ENCODE data around the gene TGFB1. TPM values are rescaled to one million over a fixed set of nuclear protein-coding genes. Genes with fewer than 3 reads are reported as not detected.

Gene TGFB1
- total and polyA plus RNA-seq, 9 of the 15 experiments (the other 6 are each of a cell fraction or from before 2014, with no cell fraction given): 0.24 to 159 (median 17.2) TPM

DNA sequence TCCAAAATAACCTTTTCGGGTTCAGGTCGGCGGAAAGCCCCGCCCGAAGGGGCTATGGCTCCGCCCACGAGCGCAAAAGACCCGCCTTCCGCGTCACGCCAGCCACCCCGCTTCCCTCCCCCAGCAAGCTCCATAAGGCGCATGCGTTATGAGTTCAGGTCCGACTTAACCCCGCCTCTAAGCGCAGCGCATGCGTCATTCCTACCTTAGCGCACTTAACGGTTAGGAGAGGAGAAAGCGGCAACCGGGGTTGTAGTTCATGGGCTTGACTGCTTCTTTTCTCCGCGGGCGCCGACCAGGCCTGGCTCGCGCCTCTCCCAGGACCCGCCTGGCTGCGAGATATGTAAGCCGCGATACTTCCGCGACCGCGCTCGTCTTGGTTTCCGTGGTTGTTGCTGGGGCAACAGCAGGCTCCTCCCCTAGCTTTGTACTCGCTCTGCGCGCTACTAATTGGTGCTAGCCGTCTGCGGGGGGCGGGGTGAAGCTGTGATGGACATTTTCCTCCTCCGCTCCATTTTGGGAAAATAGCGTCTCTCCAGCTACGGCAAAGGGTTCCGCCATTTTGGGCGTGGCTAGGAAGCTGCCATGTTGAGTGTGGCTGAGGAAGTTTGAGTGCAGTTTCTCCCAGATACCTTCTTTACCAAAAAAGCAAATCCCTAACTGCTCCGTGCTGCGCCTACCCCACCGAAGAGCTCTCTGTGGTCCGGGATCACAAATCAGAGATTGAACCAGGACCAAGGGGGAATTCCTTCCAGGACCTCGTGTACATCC is 10.2 kb upstream of the TGFB1 start, which contains the start of gene B9D2 (continued):
- peak; percentile 25 for TF ChIP-seq NEUROD1 (IDR thresholded peaks at IDR 0.05; ENCODE audit: borderline replicate concordance, low read depth, low read length, partially characterized antibody)
- no peak; the same call in 1 of the 2 replicates for TF ChIP-seq ZBTB17 (CRISPR knock-in tag; IDR thresholded peaks at IDR 0.05)
- TF ChIP-seq GABPB1 (CRISPR knock-in tag; IDR thresholded peaks at IDR 0.05): peak; percentile 75
- TF ChIP-seq, protein P1, sequence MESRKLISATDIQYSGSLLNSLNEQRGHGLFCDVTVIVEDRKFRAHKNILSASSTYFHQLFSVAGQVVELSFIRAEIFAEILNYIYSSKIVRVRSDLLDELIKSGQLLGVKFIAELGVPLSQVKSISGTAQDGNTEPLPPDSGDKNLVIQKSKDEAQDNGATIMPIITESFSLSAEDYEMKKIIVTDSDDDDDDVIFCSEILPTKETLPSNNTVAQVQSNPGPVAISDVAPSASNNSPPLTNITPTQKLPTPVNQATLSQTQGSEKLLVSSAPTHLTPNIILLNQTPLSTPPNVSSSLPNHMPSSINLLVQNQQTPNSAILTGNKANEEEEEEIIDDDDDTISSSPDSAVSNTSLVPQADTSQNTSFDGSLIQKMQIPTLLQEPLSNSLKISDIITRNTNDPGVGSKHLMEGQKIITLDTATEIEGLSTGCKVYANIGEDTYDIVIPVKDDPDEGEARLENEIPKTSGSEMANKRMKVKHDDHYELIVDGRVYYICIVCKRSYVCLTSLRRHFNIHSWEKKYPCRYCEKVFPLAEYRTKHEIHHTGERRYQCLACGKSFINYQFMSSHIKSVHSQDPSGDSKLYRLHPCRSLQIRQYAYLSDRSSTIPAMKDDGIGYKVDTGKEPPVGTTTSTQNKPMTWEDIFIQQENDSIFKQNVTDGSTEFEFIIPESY (CRISPR knock-in tag; IDR thresholded peaks at IDR 0.05): no peak
- TF ChIP-seq ZNF79 (CRISPR knock-in tag; IDR thresholded peaks at IDR 0.05; ENCODE audit: low read depth): peak; percentile 87
- TF ChIP-seq POLR2B (IDR thresholded peaks at IDR 0.05; ENCODE audit: low read depth, partially characterized antibody): peak; percentile 88
- no peak for TF ChIP-seq SIRT6 (IDR thresholded peaks at IDR 0.05; ENCODE audit: low read depth, low read length)
- no peak for TF ChIP-seq RAD51 (IDR thresholded peaks at IDR 0.05; ENCODE audit: borderline replicate concordance, low read depth)
- TF ChIP-seq HOXB6 (CRISPR knock-in tag; IDR thresholded peaks at IDR 0.05; ENCODE audit: borderline replicate concordance): no peak
- no peak for TF ChIP-seq NELFE (IDR thresholded peaks at IDR 0.05; ENCODE audit: insufficient read depth, insufficient read length)
- TF ChIP-seq, protein P2, sequence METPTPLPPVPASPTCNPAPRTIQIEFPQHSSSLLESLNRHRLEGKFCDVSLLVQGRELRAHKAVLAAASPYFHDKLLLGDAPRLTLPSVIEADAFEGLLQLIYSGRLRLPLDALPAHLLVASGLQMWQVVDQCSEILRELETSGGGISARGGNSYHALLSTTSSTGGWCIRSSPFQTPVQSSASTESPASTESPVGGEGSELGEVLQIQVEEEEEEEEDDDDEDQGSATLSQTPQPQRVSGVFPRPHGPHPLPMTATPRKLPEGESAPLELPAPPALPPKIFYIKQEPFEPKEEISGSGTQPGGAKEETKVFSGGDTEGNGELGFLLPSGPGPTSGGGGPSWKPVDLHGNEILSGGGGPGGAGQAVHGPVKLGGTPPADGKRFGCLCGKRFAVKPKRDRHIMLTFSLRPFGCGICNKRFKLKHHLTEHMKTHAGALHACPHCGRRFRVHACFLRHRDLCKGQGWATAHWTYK (CRISPR knock-in tag; IDR thresholded peaks at IDR 0.05): peak; percentile 59
- TF ChIP-seq, protein P3, sequence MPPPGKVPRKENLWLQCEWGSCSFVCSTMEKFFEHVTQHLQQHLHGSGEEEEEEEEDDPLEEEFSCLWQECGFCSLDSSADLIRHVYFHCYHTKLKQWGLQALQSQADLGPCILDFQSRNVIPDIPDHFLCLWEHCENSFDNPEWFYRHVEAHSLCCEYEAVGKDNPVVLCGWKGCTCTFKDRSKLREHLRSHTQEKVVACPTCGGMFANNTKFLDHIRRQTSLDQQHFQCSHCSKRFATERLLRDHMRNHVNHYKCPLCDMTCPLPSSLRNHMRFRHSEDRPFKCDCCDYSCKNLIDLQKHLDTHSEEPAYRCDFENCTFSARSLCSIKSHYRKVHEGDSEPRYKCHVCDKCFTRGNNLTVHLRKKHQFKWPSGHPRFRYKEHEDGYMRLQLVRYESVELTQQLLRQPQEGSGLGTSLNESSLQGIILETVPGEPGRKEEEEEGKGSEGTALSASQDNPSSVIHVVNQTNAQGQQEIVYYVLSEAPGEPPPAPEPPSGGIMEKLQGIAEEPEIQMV (tag; conservative IDR thresholded peaks at IDR 0.05; ENCODE audit: low read depth): peak; percentile 92
- TF ChIP-seq, protein P4, sequence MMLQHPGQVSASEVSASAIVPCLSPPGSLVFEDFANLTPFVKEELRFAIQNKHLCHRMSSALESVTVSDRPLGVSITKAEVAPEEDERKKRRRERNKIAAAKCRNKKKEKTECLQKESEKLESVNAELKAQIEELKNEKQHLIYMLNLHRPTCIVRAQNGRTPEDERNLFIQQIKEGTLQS (IDR thresholded peaks at IDR 0.05): 0 out of 2 replicates have a peak, but pooled peaks have one; percentile 12
- TF ChIP-seq, protein P4 (CRISPR knock-in tag; conservative IDR thresholded peaks at IDR 0.05): 0 out of 2 replicates have a peak, but pooled peaks have one; percentile 72
- no peak for TF ChIP-seq GABPB2 (CRISPR knock-in tag; conservative IDR thresholded peaks at IDR 0.05)
- TF ChIP-seq, protein P5, sequence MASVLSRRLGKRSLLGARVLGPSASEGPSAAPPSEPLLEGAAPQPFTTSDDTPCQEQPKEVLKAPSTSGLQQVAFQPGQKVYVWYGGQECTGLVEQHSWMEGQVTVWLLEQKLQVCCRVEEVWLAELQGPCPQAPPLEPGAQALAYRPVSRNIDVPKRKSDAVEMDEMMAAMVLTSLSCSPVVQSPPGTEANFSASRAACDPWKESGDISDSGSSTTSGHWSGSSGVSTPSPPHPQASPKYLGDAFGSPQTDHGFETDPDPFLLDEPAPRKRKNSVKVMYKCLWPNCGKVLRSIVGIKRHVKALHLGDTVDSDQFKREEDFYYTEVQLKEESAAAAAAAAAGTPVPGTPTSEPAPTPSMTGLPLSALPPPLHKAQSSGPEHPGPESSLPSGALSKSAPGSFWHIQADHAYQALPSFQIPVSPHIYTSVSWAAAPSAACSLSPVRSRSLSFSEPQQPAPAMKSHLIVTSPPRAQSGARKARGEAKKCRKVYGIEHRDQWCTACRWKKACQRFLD (CRISPR knock-in tag; IDR thresholded peaks at IDR 0.05): 0 out of 2 replicates have a peak, but pooled peaks have one; percentile 53
- TF ChIP-seq CHD1 (IDR thresholded peaks at IDR 0.05; ENCODE audit: low read length): peak; percentile 49
- TF ChIP-seq TCF7L2 (IDR thresholded peaks at IDR 0.05; ENCODE audit: low read depth, low read length): no peak
- peak; percentile 87 for TF ChIP-seq NFRKB (IDR thresholded peaks at IDR 0.05; ENCODE audit: low read depth)
- no peak for TF ChIP-seq KDM1A (IDR thresholded peaks at IDR 0.05)
